Hepatocyte (in vitro differentiated cells): ENCODE data around the gene CIZ1. TPM values are rescaled to one million over a fixed set of nuclear protein-coding genes. Genes with fewer than 3 reads are reported as not detected.
"Not testable (repeated sequence)": the region's sequence is repeated elsewhere in the genome, so short reads cannot be mapped to it uniquely, and the experiment has no call there.

Source experiments
- DNase-seq: peaks from one replicate; pipeline ENCODE4 v3.0.0-alpha.2; 2016; ENCODE audit warnings: low spot score
- H2AFZ ChIP-seq: fragments of 200-600 bp; sonication (generic); 2 replicates; pipeline ENCODE4 v1.6.0; 2016; ENCODE audit warnings: antibody characterized with exemption, mild to moderate bottlenecking
- H3K27ac ChIP-seq: fragments of 200-600 bp; sonication (generic); 2 replicates; pipeline ENCODE4 v1.5.1; 2016; ENCODE audit warnings: mild to moderate bottlenecking
- H3K27me3 ChIP-seq: fragments of 200-600 bp; sonication (generic); 2 replicates; pipeline ENCODE4 v1.6.1; 2016
- H3K36me3 ChIP-seq: fragments of 200-600 bp; sonication (generic); replicated peaks from 2 replicates; pipeline ENCODE4 v1.5.1; 2016; ENCODE audit warnings: low read depth; ENCODE audit not compliant: insufficient read depth
- H3K4me1 ChIP-seq: fragments of 200-600 bp; sonication (generic); 2 replicates; pipeline ENCODE4 v1.5.1; 2016; ENCODE audit warnings: mild to moderate bottlenecking, moderate library complexity; ENCODE audit not compliant: insufficient read depth
- H3K4me2 ChIP-seq: fragments of 200-600 bp; sonication (generic); 2 replicates; pipeline ENCODE4 v1.6.0; 2016
- H3K4me3 ChIP-seq: fragments of 200-600 bp; sonication (generic); 2 replicates; pipeline ENCODE4 v1.5.1; 2016; ENCODE audit warnings: mild to moderate bottlenecking
- H3K79me2 ChIP-seq: fragments of 200-600 bp; sonication (generic); 2 replicates; pipeline ENCODE4 v1.6.0; 2017; ENCODE audit warnings: mild to moderate bottlenecking
- H3K9me2 ChIP-seq: fragments of 200-600 bp; sonication (generic); replicated peaks from 2 replicates; pipeline ENCODE4 v1.6.0; 2017; ENCODE audit warnings: mild to moderate bottlenecking; ENCODE audit not compliant: insufficient read depth
- H3K9me3 ChIP-seq: fragments of 200-600 bp; sonication (generic); 2 replicates; pipeline ENCODE4 v1.5.1; 2016; ENCODE audit warnings: low read depth, mild to moderate bottlenecking
- H4K20me1 ChIP-seq: fragments of 200-600 bp; sonication (generic); 2 replicates; pipeline ENCODE4 v1.6.0; 2016; ENCODE audit warnings: mild to moderate bottlenecking; ENCODE audit not compliant: insufficient read depth, poor library complexity, severe bottlenecking
- CTCF ChIP-seq: fragments of 200-600 bp; sonication (generic); IDR thresholded peaks from 2 replicates; pipeline ENCODE4 v1.5.1; 2016; ENCODE audit warnings: antibody characterized with exemption, mild to moderate bottlenecking; ENCODE audit not compliant: poor library complexity
- EZH2 ChIP-seq: fragments of 200-600 bp; sonication (generic); IDR thresholded peaks from 2 replicates; pipeline ENCODE4 v1.6.1; 2016; ENCODE audit warnings: antibody characterized with exemption, mild to moderate bottlenecking, borderline replicate concordance
- EZH2phosphoT487 ChIP-seq: fragments of 200-600 bp; sonication (generic); IDR thresholded peaks from one replicate; pipeline ENCODE4 v1.6.1; 2018; ENCODE audit warnings: antibody characterized with exemption, mild to moderate bottlenecking, low read depth, moderate library complexity; ENCODE audit not compliant: unreplicated experiment, severe bottlenecking
- WGBS: methylation state at CpG from one replicate; pipeline ENCODE4 v1.1.6; 2016; ENCODE audit warnings: low lambda C conversion rate; ENCODE audit errors: missing lambda C conversion rate; 5-methylcytosine and 5-hydroxymethylcytosine counted together
- polyA plus RNA-seq: library from polyadenylated mRNA; unstranded; fragments of >200 nt; fragmentation: Nextera tagmentation; extraction: Ambion mirVana; gene quantifications from 2 replicates; pipeline ENCODE4 v1.2.1, GENCODE V29; 2016
- total RNA-seq: library from RNA; depleted of rRNA; stranded (reverse); fragments of >200 nt; gene quantifications from 2 replicates; pipeline ENCODE4 v1.2.3, GENCODE V29; 2014

CIZ1 gene
- total and polyA plus RNA-seq, 2 experiments from 2014 or later: 31.0 to 85.6 TPM

DNA sequence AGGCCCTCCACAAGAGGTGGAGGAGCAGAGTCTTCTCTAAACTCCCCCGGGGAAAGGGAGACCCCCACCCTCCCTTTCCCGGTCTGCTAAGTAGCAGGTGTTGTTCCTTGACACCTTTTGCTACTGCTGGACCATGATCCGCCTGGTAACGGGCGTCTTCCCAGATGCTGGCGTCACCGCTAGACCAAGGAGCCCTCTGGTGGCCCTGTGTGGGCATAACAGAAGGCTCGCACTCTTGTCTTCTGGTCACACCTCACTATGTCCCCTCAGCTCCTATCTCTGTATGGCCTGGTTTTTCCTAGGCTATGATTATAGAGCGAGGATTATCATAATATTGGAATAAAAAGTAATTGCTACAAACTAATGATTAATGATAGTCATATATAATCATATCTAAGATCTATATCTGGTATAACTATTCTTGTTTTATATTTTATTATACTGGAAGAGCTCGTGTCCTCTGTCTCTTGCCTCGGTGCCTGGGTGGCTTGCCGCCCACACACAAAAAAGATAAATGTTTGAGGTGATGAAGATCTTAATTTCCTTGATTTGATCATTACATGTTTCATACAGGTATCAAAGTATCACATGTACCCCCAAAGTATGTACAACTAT, 61.3 kb downstream of the CIZ1 start:
- peak; percentile 41 for TF ChIP-seq CTCF
- not testable (repeated sequence) for H3K9me3 ChIP-seq, H3K4me2 ChIP-seq, H3K27me3 ChIP-seq, H2AFZ ChIP-seq, H3K36me3 ChIP-seq, H3K9me2 ChIP-seq, H4K20me1 ChIP-seq, DNase-seq, H3K27ac ChIP-seq, H3K4me3 ChIP-seq
- 39% methylated on average over 11 of the region's 12 CpGs for WGBS
- peaks cover 29% of the 10 kb centered on the region for H3K79me2 ChIP-seq
- H3K4me1 ChIP-seq: peaks cover 19% of the 10 kb centered on the region

GRCh38 chr9:128128836-128129590, 62.4 kb downstream of the CIZ1 start:
- TF ChIP-seq EZH2 (no peak), EZH2phosphoT487 (no peak), CTCF (no peak)
- peaks cover 33% of the 10 kb centered on the region for H3K79me2 ChIP-seq
- H3K27ac ChIP-seq: peak overlapping the region; percentile 97
- H2AFZ ChIP-seq: peak overlapping the region; percentile 94
- H3K27me3 ChIP-seq: no peaks in the 10 kb centered on the region
- H3K4me3 ChIP-seq: peak overlapping the region; percentile 44
- no peaks in the 10 kb centered on the region for H3K36me3 ChIP-seq
- H3K4me1 ChIP-seq: peaks cover 19% of the 10 kb centered on the region
- DNase-seq: no peak
- peak overlapping the region; percentile 88 for H3K4me2 ChIP-seq
- H4K20me1 ChIP-seq: no peaks in the 10 kb centered on the region
- no peaks in the 10 kb centered on the region for H3K9me2 ChIP-seq
- H3K9me3 ChIP-seq: no peaks in the 10 kb centered on the region
- 85% methylated on average over 24 of the region's 29 CpGs for WGBS

- Histone ChIP-seq H3K79me2 (peaks cover 33% of the 10 kb centered on the region), H3K27me3 (no peaks in the 10 kb centered on the region), H3K9me2 (no peaks in the 10 kb centered on the region), H3K9me3 (no peaks in the 10 kb centered on the region), H3K27ac (peak overlapping the region; percentile 97), H2AFZ (peak overlapping the region; percentile 94), H3K4me3 (peak overlapping the region; percentile 44), H3K4me1 (peaks cover 19% of the 10 kb centered on the region), H4K20me1 (no peaks in the 10 kb centered on the region), H3K4me2 (peak overlapping the region; percentile 88), H3K36me3 (no peaks in the 10 kb centered on the region)
- DNase-seq: peak; percentile 92
- TF ChIP-seq CTCF: no peak
- TF ChIP-seq EZH2phosphoT487: no peak
- no peak for TF ChIP-seq EZH2
- WGBS: 1% methylated on average over 50 of the region's 82 CpGs
Observed at GRCh38 chr9:128127990-128128835, 63.2 kb downstream of the CIZ1 start.
